ENCODE results near the gene RAD9A. TPM values are rescaled to one million over a fixed set of nuclear protein-coding genes. Genes with fewer than 3 reads are reported as not detected.
A peak's percentile ranks its signal among the peaks of the same experiment; 100 is the strongest.

Gene RAD9A
- total and polyA plus RNA-seq, 9 of the 15 experiments (the other 6 are each of a cell fraction or from before 2014, with no cell fraction given): 1.4 to 41.2 (median 16.1) TPM

DNA sequence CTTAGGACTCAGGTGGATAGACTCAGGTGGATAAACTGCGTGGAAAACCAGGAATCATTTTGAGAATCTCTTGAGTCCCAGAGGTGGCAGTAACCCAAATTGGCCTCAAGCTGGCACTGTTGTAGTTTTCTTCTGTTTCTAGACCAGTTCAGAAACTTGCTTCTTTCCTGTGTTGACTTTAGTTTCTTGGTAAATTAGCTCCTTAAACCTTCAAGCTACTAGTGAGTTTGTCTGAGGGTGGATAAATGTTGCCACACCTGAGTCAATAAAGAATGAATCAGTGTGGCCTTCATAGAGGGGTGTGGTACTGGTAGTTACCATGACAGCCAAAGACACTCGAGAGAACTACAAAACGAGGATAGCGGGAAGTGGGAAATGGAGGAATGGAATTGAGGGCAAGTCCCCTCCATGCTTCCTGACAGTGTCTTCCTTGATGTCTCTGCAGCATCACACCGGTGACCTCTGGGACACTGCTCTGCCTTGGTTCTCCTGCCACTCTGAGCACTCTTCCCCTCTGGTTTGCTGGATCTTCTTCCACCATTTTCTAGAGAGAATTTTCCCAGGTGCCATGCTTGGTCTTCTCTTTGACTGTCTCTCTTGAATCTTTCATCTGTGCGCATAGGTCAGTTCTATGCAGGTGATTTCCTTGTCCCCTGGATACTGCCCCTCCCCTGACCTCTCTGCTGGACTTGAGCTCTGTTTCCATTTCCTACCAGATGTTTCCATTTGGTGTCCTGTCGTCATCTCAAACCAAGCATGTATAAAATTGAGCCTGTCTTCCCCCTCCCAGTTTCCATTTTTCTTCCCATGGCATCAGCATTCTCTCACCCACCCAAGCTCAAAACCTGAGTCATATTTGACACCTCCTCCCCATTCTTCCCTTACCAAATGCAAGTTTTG, 45.6 kb upstream of the RAD9A start:
- H3K9ac ChIP-seq (ENCODE audit: insufficient read depth in 1 of 2, low read depth in 2 of 2, low read length in 2 of 2): no peak overlapping the region
- H3K36me3 ChIP-seq (ENCODE audit: control insufficient read depth, insufficient read depth, low read length): no peaks in the 10 kb centered on the region
- H3K9me1 ChIP-seq (ENCODE audit: control insufficient read depth, insufficient read depth, low read length): no peaks in the 10 kb centered on the region
- BruUV-seq (replicated peaks): no TSS peak
- no peaks in the 10 kb centered on the region for H3K27me3 ChIP-seq (ENCODE audit: control insufficient read depth in 2 of 2, insufficient read depth in 2 of 2, low read length in 2 of 2)
- WGBS (ENCODE audit: insufficient coverage, low coverage, missing lambda C conversion rate): 50% methylated on average over 7 of the region's 7 CpGs
- peak; percentile 72 for ATAC-seq
- peak; percentile 44 for FAIRE-seq
- H4K20me1 ChIP-seq (replicated peaks; ENCODE audit: control insufficient read depth, insufficient read depth, low read length): no peaks in the 10 kb centered on the region; the same call in 1 of the 2 replicates
- no peak overlapping the region for H3K4me2 ChIP-seq (ENCODE audit: insufficient read depth, low read length)
- H3K4me3 ChIP-seq: no peak overlapping the region
- H3K27ac ChIP-seq (ENCODE audit: extremely low read depth, low read depth, low read length): no peak overlapping the region
- CTCF ChIA-PET (ENCODE audit: low intra/inter-chr PET ratio): interaction anchor here (1.9 kb wide), 1 partner anchor 36 kb away, joined by 8 read pairs; no protein-coding TSS in a partner anchor
- POLR2A ChIA-PET: interaction anchor here (0.6 to 1.4 kb wide), 9 partner anchors 9 to 476 kb away, joined by 3 to 4 read pairs (median 3); no protein-coding TSS in a partner anchor
- peak in 2 of 4 experiments; percentile 13 to 44 for DNase-seq (ENCODE audit: extremely low read depth in 1 of 4, low spot score in 3 of 4)
- H3K9me3 ChIP-seq (replicated peaks; ENCODE audit: control insufficient read depth, insufficient read depth, low read depth, low read length): no peaks in the 10 kb centered on the region
- H2AFZ ChIP-seq (ENCODE audit: low read depth, low read length): 0 out of 2 replicates have a peak overlapping the region, but pooled peaks have one; percentile 11
- no peaks in the 10 kb centered on the region for H3K79me2 ChIP-seq (ENCODE audit: control insufficient read depth, insufficient read depth, low read length)
- in situ Hi-C loops (cut with MboI) (no loop called here), intact Hi-C loops (cut with micrococcal nuclease) (no loop called here)
- H3K4me1 ChIP-seq (replicated peaks in 1 of 2; ENCODE audit: control insufficient read depth in 2 of 2, insufficient read depth in 2 of 2, low read length in 2 of 2): peaks cover 11 to 30% of the 10 kb centered on the region in 2 experiments; a peak in 3 of 5 replicates
- peak; percentile 35; the same call in 1 of the 2 replicates for TF ChIP-seq DEAF1 (CRISPR knock-in tag; IDR thresholded peaks at IDR 0.05)
- TF ChIP-seq BRD4 (IDR thresholded peaks at IDR 0.05): no peak
- peak; percentile 74; the same call in 1 of the 2 replicates for TF ChIP-seq RFX1 (IDR thresholded peaks at IDR 0.05)
- 0 out of 2 replicates have a peak, but pooled peaks have one; percentile 47 for TF ChIP-seq HMBOX1 (IDR thresholded peaks at IDR 0.05)
- no peak for TF ChIP-seq CREB3L1 (IDR thresholded peaks at IDR 0.05; ENCODE audit: borderline replicate concordance, low read depth)
- TF ChIP-seq BCL6 (CRISPR knock-in tag; IDR thresholded peaks at IDR 0.05): no peak
- TF ChIP-seq SMC3 (conservative IDR thresholded peaks at IDR 0.05; ENCODE audit: insufficient read depth, low read depth, low read length): peak; percentile 52; the same call in 1 of the 2 replicates
- peak; percentile 50 to 76 for TF ChIP-seq RAD21 (CRISPR knock-in tag; conservative IDR thresholded peaks at IDR 0.05 in 1 of 2, IDR thresholded peaks at IDR 0.05 in 1 of 2)
- peak; percentile 18 to 84; a peak in 1 of 4 replicates for TF ChIP-seq FOXA3 (CRISPR knock-in tag; conservative IDR thresholded peaks at IDR 0.05 in 1 of 2, IDR thresholded peaks at IDR 0.05 in 1 of 2)
- TF ChIP-seq, protein P1, sequence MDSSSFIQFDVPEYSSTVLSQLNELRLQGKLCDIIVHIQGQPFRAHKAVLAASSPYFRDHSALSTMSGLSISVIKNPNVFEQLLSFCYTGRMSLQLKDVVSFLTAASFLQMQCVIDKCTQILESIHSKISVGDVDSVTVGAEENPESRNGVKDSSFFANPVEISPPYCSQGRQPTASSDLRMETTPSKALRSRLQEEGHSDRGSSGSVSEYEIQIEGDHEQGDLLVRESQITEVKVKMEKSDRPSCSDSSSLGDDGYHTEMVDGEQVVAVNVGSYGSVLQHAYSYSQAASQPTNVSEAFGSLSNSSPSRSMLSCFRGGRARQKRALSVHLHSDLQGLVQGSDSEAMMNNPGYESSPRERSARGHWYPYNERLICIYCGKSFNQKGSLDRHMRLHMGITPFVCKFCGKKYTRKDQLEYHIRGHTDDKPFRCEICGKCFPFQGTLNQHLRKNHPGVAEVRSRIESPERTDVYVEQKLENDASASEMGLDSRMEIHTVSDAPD (CRISPR knock-in tag; IDR thresholded peaks at IDR 0.05): no peak
- no peak for TF ChIP-seq ZNF780A (CRISPR knock-in tag; IDR thresholded peaks at IDR 0.05)
